IPS DF 6.9 (cell line): ENCODE measurements around the gene SOCS1.

Experiments
- DNase-seq: peaks from one replicate; pipeline ENCODE4 v3.0.0-alpha.2; 2013; ENCODE audit warnings: low read depth, low spot score
- H3K27ac ChIP-seq: one replicate; pipeline ENCODE4 v1.5.1; 2013; ENCODE audit warnings: low read length, control low read depth
- H3K27me3 ChIP-seq: 2 replicates; pipeline ENCODE4 v1.6.1; 2013; ENCODE audit warnings: mild to moderate bottlenecking, low read length; ENCODE audit not compliant: control insufficient read depth, insufficient read depth
- H3K36me3 ChIP-seq: 2 replicates; pipeline ENCODE4 v1.6.1; 2013; ENCODE audit warnings: low read length; ENCODE audit not compliant: control insufficient read depth, insufficient read depth
- H3K4me1 ChIP-seq: 2 replicates; pipeline ENCODE4 v1.6.1; 2013; ENCODE audit warnings: low read length; ENCODE audit not compliant: control insufficient read depth, insufficient read depth
- H3K4me3 ChIP-seq: 2 replicates; pipeline ENCODE4 v1.5.1; 2013; ENCODE audit warnings: mild to moderate bottlenecking, low read length
- H3K9me3 ChIP-seq: 2 replicates; pipeline ENCODE4 v1.6.1; 2013; ENCODE audit warnings: low read length, inconsistent platforms; ENCODE audit not compliant: control insufficient read depth, insufficient read depth
- WGBS: extraction: QIAGEN DNeasy Blood & Tissue Kit; methylation state at CpG from one replicate; pipeline ENCODE4 v1.1.7; 2013; ENCODE audit warnings: mixed read lengths, missing lambda C conversion rate; ENCODE audit not compliant: insufficient read length, insufficient coverage; 5-methylcytosine and 5-hydroxymethylcytosine counted together

Gene SOCS1

DNA sequence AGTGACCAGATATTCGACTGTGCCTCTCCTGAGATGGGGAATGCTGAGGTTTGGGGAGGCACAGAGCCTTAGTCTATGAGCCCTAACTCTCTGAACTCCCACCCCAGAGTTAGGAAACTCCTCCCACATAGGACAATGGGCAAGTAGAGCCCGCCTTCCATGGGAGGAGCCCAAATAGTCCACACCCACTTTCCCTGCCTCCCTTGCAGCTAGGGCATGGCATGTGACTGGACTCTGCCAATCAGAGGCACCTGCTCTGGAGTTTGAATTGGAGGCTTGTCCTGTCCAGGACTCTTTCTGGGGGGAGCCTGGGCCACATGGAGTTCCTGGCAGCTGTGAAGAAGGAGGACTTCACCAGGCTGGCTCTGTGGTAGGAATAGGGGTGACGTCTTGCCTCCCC lies 48.4 kb downstream of the SOCS1 start:
- no peaks in the 10 kb centered on the region for H3K9me3 ChIP-seq
- no CpG with 5 or more reads among the region's 3 CpGs for WGBS
- H3K27me3 ChIP-seq: no peaks in the 10 kb centered on the region
- no peak overlapping the region for H3K27ac ChIP-seq
- H3K36me3 ChIP-seq: no peaks in the 10 kb centered on the region
- no peak overlapping the region for H3K4me3 ChIP-seq
- H3K4me1 ChIP-seq: peaks cover 2% of the 10 kb centered on the region; the same call in 1 of the 2 replicates
- DNase-seq: no peak

DNA sequence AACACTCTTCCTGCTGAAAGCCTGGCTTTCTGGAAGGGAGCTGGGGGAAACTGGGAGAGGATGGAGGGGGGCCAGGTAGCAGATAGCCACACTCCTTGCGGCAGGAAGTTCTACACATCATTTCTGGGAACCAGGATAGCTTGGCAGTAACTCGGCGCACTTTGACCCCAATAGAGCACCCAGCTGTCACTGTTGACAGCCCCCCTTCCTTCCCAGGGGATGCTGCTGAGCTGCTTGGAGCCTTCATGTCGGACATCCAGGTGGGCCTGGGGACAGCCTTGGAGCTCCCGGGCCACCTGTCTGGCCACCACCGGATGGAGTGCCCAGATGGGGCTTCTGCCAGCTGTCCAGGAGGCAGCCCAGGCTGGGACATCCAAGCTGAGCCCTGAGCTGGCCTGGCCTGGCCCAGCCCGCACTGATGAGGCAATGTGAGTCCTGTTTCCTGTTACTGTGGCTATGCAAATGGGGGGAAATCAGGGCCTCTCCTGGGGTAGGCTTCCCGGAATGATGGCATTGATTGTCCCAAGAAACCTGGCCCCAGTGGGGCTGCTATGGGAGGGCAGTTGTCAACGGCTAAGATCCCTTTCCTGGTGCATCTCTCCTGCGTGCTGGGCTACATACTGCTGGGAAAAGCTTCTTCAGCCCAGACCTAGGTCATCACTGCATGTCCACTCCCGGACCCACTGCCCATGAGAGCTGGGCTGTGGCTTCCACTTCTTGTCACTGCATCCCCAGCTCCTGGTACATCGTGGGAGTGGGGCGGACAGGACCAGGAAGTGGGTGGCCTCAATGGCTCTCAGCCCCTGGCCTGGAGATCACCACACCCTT lies 50.0 kb downstream of the SOCS1 start:
- H3K27ac ChIP-seq: no peak overlapping the region
- H3K27me3 ChIP-seq: no peaks in the 10 kb centered on the region
- peaks cover 6% of the 10 kb centered on the region for H3K4me1 ChIP-seq
- no CpG with 5 or more reads among the region's 13 CpGs for WGBS
- DNase-seq: no peak
- H3K36me3 ChIP-seq: no peaks in the 10 kb centered on the region
- H3K9me3 ChIP-seq: no peaks in the 10 kb centered on the region
- no peak overlapping the region for H3K4me3 ChIP-seq

DNA sequence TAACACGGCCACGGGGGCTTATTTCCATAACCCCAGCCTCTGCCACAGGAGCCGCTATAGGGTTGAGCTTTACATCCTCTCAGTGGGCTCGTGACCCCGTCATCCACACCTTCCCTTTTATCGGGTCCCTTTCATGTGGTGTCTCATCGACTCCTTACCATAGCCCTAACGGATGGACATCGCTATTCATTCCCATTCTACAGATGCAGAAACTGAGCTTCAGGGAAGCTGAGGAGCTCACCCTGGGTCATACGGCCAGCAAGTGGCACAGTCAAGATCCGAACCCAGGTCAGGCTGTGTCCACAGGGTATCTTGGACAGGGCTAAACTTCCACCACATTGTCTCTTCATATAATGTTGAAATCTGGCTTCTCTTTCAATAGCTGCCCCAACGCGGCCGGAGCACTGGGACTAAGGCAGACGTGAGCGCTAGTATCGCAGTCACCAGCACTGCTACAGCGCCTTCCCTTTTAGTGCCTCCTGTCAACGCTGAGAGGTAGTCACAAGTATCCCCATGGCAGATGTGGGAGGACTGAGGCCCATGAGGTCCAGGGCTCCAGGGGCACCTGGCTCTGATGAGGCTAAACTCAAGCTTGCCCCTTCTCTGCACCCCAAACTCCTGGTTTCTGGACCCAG lies 50.8 kb downstream of the SOCS1 start:
- Histone ChIP-seq H3K4me1 (peaks cover 6% of the 10 kb centered on the region), H3K36me3 (no peaks in the 10 kb centered on the region), H3K27me3 (no peaks in the 10 kb centered on the region), H3K27ac (no peak overlapping the region), H3K4me3 (no peak overlapping the region), H3K9me3 (no peaks in the 10 kb centered on the region)
- WGBS: no CpG with 5 or more reads among the region's 19 CpGs
- no peak for DNase-seq

DNA sequence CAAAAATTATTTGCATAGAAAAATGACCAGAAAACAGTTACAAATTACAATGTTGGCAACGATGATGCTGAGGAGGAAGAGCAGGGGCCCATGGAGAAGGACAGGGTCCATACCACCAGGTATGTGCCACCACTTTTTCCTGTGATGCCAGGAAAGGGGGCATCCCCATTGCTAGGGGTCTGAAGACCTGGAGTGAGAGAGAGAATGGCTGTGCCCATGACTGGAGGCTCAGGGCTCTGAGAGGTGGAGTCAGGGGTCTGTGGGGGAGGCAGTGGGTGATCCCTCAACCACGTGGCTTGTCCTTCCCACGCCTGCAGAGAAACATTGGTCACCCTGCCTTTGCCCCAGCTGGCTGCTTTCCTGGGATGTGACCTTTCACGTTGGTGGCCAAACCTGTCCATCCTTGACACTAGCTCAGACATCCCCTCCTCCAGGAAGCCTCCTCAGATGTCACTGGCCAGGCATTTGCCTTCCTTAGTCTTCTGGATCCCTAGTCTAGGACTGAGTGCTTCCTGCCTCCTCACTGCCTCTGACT lies 51.4 kb downstream of the SOCS1 start:
- no peak overlapping the region for H3K4me3 ChIP-seq
- H3K27me3 ChIP-seq: no peaks in the 10 kb centered on the region
- peaks cover 6% of the 10 kb centered on the region for H3K4me1 ChIP-seq
- no peaks in the 10 kb centered on the region for H3K36me3 ChIP-seq
- no peak overlapping the region for H3K27ac ChIP-seq
- no peak for DNase-seq
- no peaks in the 10 kb centered on the region for H3K9me3 ChIP-seq
- no CpG with 5 or more reads among the region's 4 CpGs for WGBS
